HL-60 (cell line): ENCODE measurements around the gene AJUBA.

ENCODE experiments used
- TF ChIP-seq, protein P1 (sequence below): IDR thresholded peaks from one replicate; pipeline ENCODE4 v1.5.1; 2011; ENCODE audit warnings: low read length, control low read depth, inconsistent platforms; ENCODE audit not compliant: insufficient read depth
- TF ChIP-seq, protein P2 (sequence below): IDR thresholded peaks from 2 replicates; pipeline ENCODE4 v1.6.1; 2012; ENCODE audit warnings: low read depth; ENCODE audit not compliant: insufficient replicate concordance

DNA sequence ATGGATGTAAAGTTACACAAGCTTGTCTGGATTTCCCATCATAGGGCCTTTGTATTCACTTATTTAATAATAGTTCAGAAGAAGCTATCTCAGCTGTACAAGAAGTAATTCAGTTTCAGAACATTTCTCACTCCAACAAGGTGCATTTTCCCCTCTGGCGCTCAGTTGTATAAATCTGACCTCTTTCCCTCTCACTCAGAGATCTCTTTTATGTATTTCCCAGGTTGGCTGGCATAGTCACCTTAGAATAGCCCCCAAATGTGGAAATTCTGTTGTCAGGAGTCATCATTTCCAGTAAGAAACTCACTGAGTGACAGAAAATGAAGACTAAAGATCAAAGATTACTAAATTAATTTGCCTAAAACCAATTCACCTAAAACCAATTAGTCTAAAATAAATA lies 11.2 kb downstream of the AJUBA start:
- TF ChIP-seq, protein P1, sequence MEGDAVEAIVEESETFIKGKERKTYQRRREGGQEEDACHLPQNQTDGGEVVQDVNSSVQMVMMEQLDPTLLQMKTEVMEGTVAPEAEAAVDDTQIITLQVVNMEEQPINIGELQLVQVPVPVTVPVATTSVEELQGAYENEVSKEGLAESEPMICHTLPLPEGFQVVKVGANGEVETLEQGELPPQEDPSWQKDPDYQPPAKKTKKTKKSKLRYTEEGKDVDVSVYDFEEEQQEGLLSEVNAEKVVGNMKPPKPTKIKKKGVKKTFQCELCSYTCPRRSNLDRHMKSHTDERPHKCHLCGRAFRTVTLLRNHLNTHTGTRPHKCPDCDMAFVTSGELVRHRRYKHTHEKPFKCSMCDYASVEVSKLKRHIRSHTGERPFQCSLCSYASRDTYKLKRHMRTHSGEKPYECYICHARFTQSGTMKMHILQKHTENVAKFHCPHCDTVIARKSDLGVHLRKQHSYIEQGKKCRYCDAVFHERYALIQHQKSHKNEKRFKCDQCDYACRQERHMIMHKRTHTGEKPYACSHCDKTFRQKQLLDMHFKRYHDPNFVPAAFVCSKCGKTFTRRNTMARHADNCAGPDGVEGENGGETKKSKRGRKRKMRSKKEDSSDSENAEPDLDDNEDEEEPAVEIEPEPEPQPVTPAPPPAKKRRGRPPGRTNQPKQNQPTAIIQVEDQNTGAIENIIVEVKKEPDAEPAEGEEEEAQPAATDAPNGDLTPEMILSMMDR, result no peak
- TF ChIP-seq, protein P2, sequence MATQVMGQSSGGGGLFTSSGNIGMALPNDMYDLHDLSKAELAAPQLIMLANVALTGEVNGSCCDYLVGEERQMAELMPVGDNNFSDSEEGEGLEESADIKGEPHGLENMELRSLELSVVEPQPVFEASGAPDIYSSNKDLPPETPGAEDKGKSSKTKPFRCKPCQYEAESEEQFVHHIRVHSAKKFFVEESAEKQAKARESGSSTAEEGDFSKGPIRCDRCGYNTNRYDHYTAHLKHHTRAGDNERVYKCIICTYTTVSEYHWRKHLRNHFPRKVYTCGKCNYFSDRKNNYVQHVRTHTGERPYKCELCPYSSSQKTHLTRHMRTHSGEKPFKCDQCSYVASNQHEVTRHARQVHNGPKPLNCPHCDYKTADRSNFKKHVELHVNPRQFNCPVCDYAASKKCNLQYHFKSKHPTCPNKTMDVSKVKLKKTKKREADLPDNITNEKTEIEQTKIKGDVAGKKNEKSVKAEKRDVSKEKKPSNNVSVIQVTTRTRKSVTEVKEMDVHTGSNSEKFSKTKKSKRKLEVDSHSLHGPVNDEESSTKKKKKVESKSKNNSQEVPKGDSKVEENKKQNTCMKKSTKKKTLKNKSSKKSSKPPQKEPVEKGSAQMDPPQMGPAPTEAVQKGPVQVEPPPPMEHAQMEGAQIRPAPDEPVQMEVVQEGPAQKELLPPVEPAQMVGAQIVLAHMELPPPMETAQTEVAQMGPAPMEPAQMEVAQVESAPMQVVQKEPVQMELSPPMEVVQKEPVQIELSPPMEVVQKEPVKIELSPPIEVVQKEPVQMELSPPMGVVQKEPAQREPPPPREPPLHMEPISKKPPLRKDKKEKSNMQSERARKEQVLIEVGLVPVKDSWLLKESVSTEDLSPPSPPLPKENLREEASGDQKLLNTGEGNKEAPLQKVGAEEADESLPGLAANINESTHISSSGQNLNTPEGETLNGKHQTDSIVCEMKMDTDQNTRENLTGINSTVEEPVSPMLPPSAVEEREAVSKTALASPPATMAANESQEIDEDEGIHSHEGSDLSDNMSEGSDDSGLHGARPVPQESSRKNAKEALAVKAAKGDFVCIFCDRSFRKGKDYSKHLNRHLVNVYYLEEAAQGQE, result no peak
